IMR-90 (cell line): ENCODE results near the gene KCNQ2. TPM values are rescaled to one million over a fixed set of nuclear protein-coding genes. Genes with fewer than 3 reads are reported as not detected.

Experiments used
- ATAC-seq: fragments of 200-7000 bp; cut with Tn5 transposase; 2 replicates; pipeline ENCODE4 v1.9.1; 2020; ENCODE audit warnings: low read depth, mild to moderate bottlenecking, moderate library complexity
- BruUV-seq: library from RNA; stranded (reverse); fragments of 400-500 nt; replicated peaks from 2 replicates; lab custom pipeline; 2021; lab: Mats Ljungman, UMichigan
- CTCF ChIA-PET: fragments of 300-600 bp; formaldehyde crosslinking; extraction: SDS; loops from one replicate; lab custom pipeline; 2021; ENCODE audit warnings: antibody characterized with exemption; lab: Yijun Ruan, JAX
- POLR2A ChIA-PET: fragments of 300-600 bp; sonication (Branson Sonifier 250); formaldehyde crosslinking; loops from one replicate; lab custom pipeline; 2022; ENCODE audit warnings: antibody characterized with exemption; ENCODE audit not compliant: unreplicated experiment; lab: Charles Lee
- DNase-seq: peaks from one replicate; pipeline ENCODE4 v3.0.0; 2013
- H2AFZ ChIP-seq: replicated peaks from 2 replicates; pipeline ENCODE3; 2013; ENCODE audit warnings: low read length, mild to moderate bottlenecking; ENCODE audit not compliant: poor library complexity
- H2AK5ac ChIP-seq: 2 replicates; pipeline ENCODE4 v1.6.1; 2013; ENCODE audit warnings: low read depth, low read length, inconsistent platforms
- H2AK9ac ChIP-seq: replicated peaks from 2 replicates; pipeline ENCODE3; 2013; ENCODE audit warnings: mild to moderate bottlenecking, low read depth, low read length, moderate library complexity; ENCODE audit not compliant: poor library complexity
- H2BK120ac ChIP-seq: 2 replicates; pipeline ENCODE4 v1.6.1; 2013; ENCODE audit warnings: low read depth, low read length, inconsistent platforms
- H2BK15ac ChIP-seq: 3 replicates; pipeline ENCODE4 v1.6.1; 2013; ENCODE audit warnings: low read depth, low read length, inconsistent platforms
- H2BK20ac ChIP-seq: 2 replicates; pipeline ENCODE4 v1.6.1; 2013; ENCODE audit warnings: low read depth, mild to moderate bottlenecking, inconsistent platforms, low read length, moderate library complexity
- H2BK5ac ChIP-seq: 2 replicates; pipeline ENCODE4 v1.6.1; 2013; ENCODE audit warnings: mild to moderate bottlenecking, low read depth, low read length, inconsistent platforms; ENCODE audit not compliant: poor library complexity, severe bottlenecking
- H3K14ac ChIP-seq: replicated peaks from 2 replicates; pipeline ENCODE4 v1.6.1; 2013; ENCODE audit warnings: low read depth, low read length, inconsistent platforms
- H3K18ac ChIP-seq: 2 replicates; pipeline ENCODE4 v1.6.1; 2013; ENCODE audit warnings: low read depth, low read length, control low read depth
- H3K23ac ChIP-seq: 2 replicates; pipeline ENCODE4 v1.6.1; 2013; ENCODE audit warnings: low read depth, low read length, inconsistent platforms
- H3K27ac ChIP-seq: 2 replicates; pipeline ENCODE4 v1.5.1; 2013; ENCODE audit warnings: mild to moderate bottlenecking, control low read depth, low read length; ENCODE audit not compliant: insufficient read depth
- H3K27me3 ChIP-seq: 2 replicates; pipeline ENCODE4 v1.6.1; 2013; ENCODE audit warnings: low read length; ENCODE audit not compliant: control insufficient read depth, insufficient read depth
- H3K36me3 ChIP-seq: 2 replicates; pipeline ENCODE4 v1.6.1; 2013; ENCODE audit warnings: low read length, mixed read lengths; ENCODE audit not compliant: control insufficient read depth, insufficient read depth
- H3K4ac ChIP-seq: 2 replicates; pipeline ENCODE4 v1.6.1; 2013; ENCODE audit warnings: low read depth, low read length, inconsistent platforms
- H3K4me1 ChIP-seq: 2 replicates; pipeline ENCODE4 v1.6.1; 2013; ENCODE audit warnings: low read length, mixed read lengths; ENCODE audit not compliant: control insufficient read depth, insufficient read depth
- H3K4me2 ChIP-seq: 2 replicates; pipeline ENCODE4 v1.6.1; 2013; ENCODE audit warnings: low read depth, mild to moderate bottlenecking, control low read depth, low read length, moderate library complexity
- H3K4me3 ChIP-seq: 2 replicates; pipeline ENCODE4 v1.5.1; 2013; ENCODE audit warnings: low read depth, mild to moderate bottlenecking, control low read depth, low read length, moderate library complexity; ENCODE audit not compliant: insufficient read depth
- H3K56ac ChIP-seq: 2 replicates; pipeline ENCODE4 v1.6.1; 2013; ENCODE audit warnings: low read length, inconsistent platforms; ENCODE audit not compliant: insufficient read depth; ENCODE audit errors: extremely low read depth
- H3K79me1 ChIP-seq, 2 experiments: 2 replicates each; pipeline ENCODE4 v1.6.1; 2013; ENCODE audit warnings: low read length in 2 of 2, inconsistent platforms in 1 of 2, low read depth in 1 of 2
- H3K9ac ChIP-seq: 2 replicates; pipeline ENCODE4 v1.6.1; 2013; ENCODE audit warnings: low read depth, low read length, control low read depth
- H3K9me1 ChIP-seq: 2 replicates; pipeline ENCODE4 v1.6.1; 2013; ENCODE audit warnings: low read length, inconsistent platforms; ENCODE audit not compliant: insufficient read depth
- H3K9me3 ChIP-seq: 2 replicates; pipeline ENCODE4 v1.6.1; 2013; ENCODE audit warnings: low read length; ENCODE audit not compliant: control insufficient read depth, insufficient read depth
- H4K20me1 ChIP-seq: 2 replicates; pipeline ENCODE4 v1.6.1; 2013; ENCODE audit warnings: low read length, inconsistent platforms; ENCODE audit not compliant: insufficient read depth
- H4K5ac ChIP-seq: 2 replicates; pipeline ENCODE4 v1.6.1; 2013; ENCODE audit warnings: mild to moderate bottlenecking, low read depth, low read length, control low read depth
- H4K8ac ChIP-seq, 2 experiments: 2 replicates each; pipeline ENCODE4 v1.6.1; 2013; ENCODE audit warnings: low read depth in 2 of 2, low read length in 2 of 2, control low read depth in 1 of 2, inconsistent platforms in 1 of 2
- H4K91ac ChIP-seq: 2 replicates; pipeline ENCODE4 v1.6.1; 2013; ENCODE audit warnings: low read depth, low read length, inconsistent platforms; ENCODE audit not compliant: insufficient read depth
- BHLHE40 ChIP-seq: fragments of 150-350 bp; IDR thresholded peaks from 2 replicates; pipeline ENCODE4 v1.6.1; 2016; ENCODE audit warnings: mild to moderate bottlenecking, low read depth, low read length
- CEBPB ChIP-seq: IDR thresholded peaks from 2 replicates; pipeline ENCODE4 v1.6.1; 2012; ENCODE audit warnings: low read depth, low read length, improper control_type of control experiment
- CHD1 ChIP-seq: IDR thresholded peaks from 2 replicates; pipeline ENCODE4 v1.6.1; 2012; ENCODE audit warnings: low read depth, low read length, improper control_type of control experiment
- FOS ChIP-seq: fragments of 150-350 bp; IDR thresholded peaks from 2 replicates; pipeline ENCODE4 v1.6.1; 2016; ENCODE audit warnings: low read depth, low read length
- MAFK ChIP-seq: IDR thresholded peaks from 2 replicates; pipeline ENCODE4 v1.6.1; 2012; ENCODE audit warnings: low read depth, low read length, improper control_type of control experiment
- MAZ ChIP-seq: IDR thresholded peaks from 2 replicates; pipeline ENCODE4 v1.6.1; 2012; ENCODE audit warnings: low read depth, mild to moderate bottlenecking, low read length, improper control_type of control experiment, moderate library complexity, borderline replicate concordance
- NFE2L2 ChIP-seq: fragments of 150-350 bp; IDR thresholded peaks from 2 replicates; pipeline ENCODE4 v1.6.1; 2016; ENCODE audit warnings: low read depth, mild to moderate bottlenecking, low read length
- POLR2A ChIP-seq: IDR thresholded peaks from 2 replicates; pipeline ENCODE4 v1.6.1; 2012; ENCODE audit warnings: mild to moderate bottlenecking, low read depth, low read length
- RAD21 ChIP-seq: IDR thresholded peaks from 2 replicates; pipeline ENCODE4 v1.6.1; 2012; ENCODE audit warnings: low read length, improper control_type of control experiment
- RCOR1 ChIP-seq: IDR thresholded peaks from 2 replicates; pipeline ENCODE4 v1.6.1; 2012; ENCODE audit warnings: mild to moderate bottlenecking, low read length, improper control_type of control experiment; ENCODE audit not compliant: insufficient replicate concordance
- RFX5 ChIP-seq: IDR thresholded peaks from 2 replicates; pipeline ENCODE4 v1.8.0; 2012; ENCODE audit warnings: low read depth, mild to moderate bottlenecking, low read length, moderate library complexity
- SMC3 ChIP-seq: fragments of 150-350 bp; IDR thresholded peaks from 2 replicates; pipeline ENCODE4 v1.6.1; 2016; ENCODE audit warnings: low read depth, mild to moderate bottlenecking, antibody characterized with exemption, low read length, moderate library complexity
- WGBS, 2 experiments: methylation state at CpG; one replicate each; pipeline versions ENCODE4 v1.1.5 to v1.1.7; 2013; ENCODE audit warnings: missing lambda C conversion rate in 2 of 2; ENCODE audit not compliant: insufficient read length in 1 of 2; ENCODE audit errors: extremely low coverage in 2 of 2; 5-methylcytosine and 5-hydroxymethylcytosine counted together
- dilution Hi-C: fragments of 300-500 bp; cut with HindIII; formaldehyde crosslinking; loops from one replicate; pipeline ENCODE4 v1.14.3; 2018; ENCODE audit warnings: low sequenced_read_pairs; ENCODE audit not compliant: unreplicated experiment
- in situ Hi-C: fragments of 300-500 bp; cut with MboI; formaldehyde crosslinking; loops from 3 replicates; pipeline ENCODE4 v1.14.3; 2019; ENCODE audit warnings: low sequenced_read_pairs, inconsistent platforms, mixed read lengths
- intact Hi-C: fragments of 100-400 bp; cut with micrococcal nuclease; formaldehyde crosslinking; loops from 2 replicates; pipeline ENCODE4 v1.10.0; 2022
- polyA plus RNA-seq, 3 experiments: library from polyadenylated mRNA; depleted of rRNA; stranded (reverse); fragments of >200 nt; gene quantifications; 2 replicates each; pipeline ENCODE4 v1.2.3, GENCODE V29; 2012; ENCODE audit warnings: low replicate concordance in 1 of 3
- total RNA-seq: library from RNA; depleted of rRNA; stranded (reverse); fragments of >200 nt; gene quantifications from 2 replicates; pipeline ENCODE4 v1.2.3, GENCODE V29; 2012
- TF ChIP-seq, protein P1 (sequence below): fragments of 150-350 bp; IDR thresholded peaks from 2 replicates; pipeline ENCODE4 v1.6.1; 2017; ENCODE audit warnings: mild to moderate bottlenecking, antibody characterized with exemption, low read length, low read depth
- TF ChIP-seq, protein P2 (sequence below): conservative IDR thresholded peaks from 2 replicates; pipeline ENCODE4 v1.5.1; 2012; ENCODE audit warnings: mild to moderate bottlenecking, low read depth, low read length, improper control_type of control experiment
- TF ChIP-seq, protein P3 (sequence below): fragments of 150-350 bp; IDR thresholded peaks from 2 replicates; pipeline ENCODE4 v1.6.1; 2016; ENCODE audit warnings: low read depth, mild to moderate bottlenecking, low read length, moderate library complexity, borderline replicate concordance

Gene KCNQ2
- total and polyA plus RNA-seq, 2 of the 4 experiments (the other 2 are of a cell fraction) = 0.02 TPM; not detected in 1

DNA sequence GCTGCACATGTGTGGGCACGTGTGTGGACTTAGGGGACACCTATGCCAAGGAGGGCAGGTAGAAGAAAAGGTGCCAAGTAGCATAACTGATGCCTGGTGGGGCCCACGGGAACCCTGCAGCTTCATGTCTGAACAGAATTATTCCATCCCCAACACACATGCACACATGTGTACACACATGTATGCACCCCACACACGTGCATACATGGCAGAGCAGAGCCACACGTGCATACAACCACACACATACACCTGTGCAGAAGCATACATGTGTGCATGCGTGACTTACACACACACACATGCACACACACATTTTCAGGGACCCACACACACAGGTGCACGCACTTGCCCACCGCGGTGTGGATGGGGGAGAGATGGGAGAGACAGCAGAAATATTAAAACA is 59.6 kb downstream of the KCNQ2 start:
- Histone ChIP-seq H3K14ac (no peak overlapping the region), H2AFZ (no peak overlapping the region), H3K18ac (no peak overlapping the region), H4K20me1 (no peaks in the 10 kb centered on the region), H4K5ac (no peak overlapping the region), H3K36me3 (no peaks in the 10 kb centered on the region), H2BK120ac (no peak overlapping the region), H2BK15ac (no peak overlapping the region), H2AK5ac (no peak overlapping the region), H4K91ac (no peak overlapping the region), H3K4me3 (no peak overlapping the region), H3K56ac (no peak overlapping the region), H2BK20ac (no peak overlapping the region), H3K27me3 (peaks cover 46% of the 10 kb centered on the region), H4K8ac (no peak overlapping the region), H3K27ac (no peak overlapping the region), H2AK9ac (no peak overlapping the region), H3K9me3 (no peaks in the 10 kb centered on the region), H3K79me1 (no peaks in the 10 kb centered on the region), H2BK5ac (no peak overlapping the region), H3K4me2 (no peak overlapping the region), H3K23ac (no peak overlapping the region), H3K9me1 (no peaks in the 10 kb centered on the region), H3K9ac (no peak overlapping the region), H3K4me1 (no peaks in the 10 kb centered on the region), H3K4ac (no peak overlapping the region)
- in situ Hi-C loops (no loop called here), dilution Hi-C loops (no loop called here), intact Hi-C loops (no loop called here)
- POLR2A ChIA-PET = no interaction called here
- BruUV-seq = no TSS peak
- TF ChIP-seq SMC3 = no peak
- TF ChIP-seq RFX5 = no peak
- TF ChIP-seq CEBPB = no peak
- TF ChIP-seq, protein P1, sequence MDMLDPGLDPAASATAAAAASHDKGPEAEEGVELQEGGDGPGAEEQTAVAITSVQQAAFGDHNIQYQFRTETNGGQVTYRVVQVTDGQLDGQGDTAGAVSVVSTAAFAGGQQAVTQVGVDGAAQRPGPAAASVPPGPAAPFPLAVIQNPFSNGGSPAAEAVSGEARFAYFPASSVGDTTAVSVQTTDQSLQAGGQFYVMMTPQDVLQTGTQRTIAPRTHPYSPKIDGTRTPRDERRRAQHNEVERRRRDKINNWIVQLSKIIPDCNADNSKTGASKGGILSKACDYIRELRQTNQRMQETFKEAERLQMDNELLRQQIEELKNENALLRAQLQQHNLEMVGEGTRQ = no peak
- TF ChIP-seq, protein P2, sequence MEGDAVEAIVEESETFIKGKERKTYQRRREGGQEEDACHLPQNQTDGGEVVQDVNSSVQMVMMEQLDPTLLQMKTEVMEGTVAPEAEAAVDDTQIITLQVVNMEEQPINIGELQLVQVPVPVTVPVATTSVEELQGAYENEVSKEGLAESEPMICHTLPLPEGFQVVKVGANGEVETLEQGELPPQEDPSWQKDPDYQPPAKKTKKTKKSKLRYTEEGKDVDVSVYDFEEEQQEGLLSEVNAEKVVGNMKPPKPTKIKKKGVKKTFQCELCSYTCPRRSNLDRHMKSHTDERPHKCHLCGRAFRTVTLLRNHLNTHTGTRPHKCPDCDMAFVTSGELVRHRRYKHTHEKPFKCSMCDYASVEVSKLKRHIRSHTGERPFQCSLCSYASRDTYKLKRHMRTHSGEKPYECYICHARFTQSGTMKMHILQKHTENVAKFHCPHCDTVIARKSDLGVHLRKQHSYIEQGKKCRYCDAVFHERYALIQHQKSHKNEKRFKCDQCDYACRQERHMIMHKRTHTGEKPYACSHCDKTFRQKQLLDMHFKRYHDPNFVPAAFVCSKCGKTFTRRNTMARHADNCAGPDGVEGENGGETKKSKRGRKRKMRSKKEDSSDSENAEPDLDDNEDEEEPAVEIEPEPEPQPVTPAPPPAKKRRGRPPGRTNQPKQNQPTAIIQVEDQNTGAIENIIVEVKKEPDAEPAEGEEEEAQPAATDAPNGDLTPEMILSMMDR = no peak
- TF ChIP-seq CHD1 = no peak
- no peak for TF ChIP-seq MAFK
- TF ChIP-seq MAZ = no peak
- TF ChIP-seq, protein P3, sequence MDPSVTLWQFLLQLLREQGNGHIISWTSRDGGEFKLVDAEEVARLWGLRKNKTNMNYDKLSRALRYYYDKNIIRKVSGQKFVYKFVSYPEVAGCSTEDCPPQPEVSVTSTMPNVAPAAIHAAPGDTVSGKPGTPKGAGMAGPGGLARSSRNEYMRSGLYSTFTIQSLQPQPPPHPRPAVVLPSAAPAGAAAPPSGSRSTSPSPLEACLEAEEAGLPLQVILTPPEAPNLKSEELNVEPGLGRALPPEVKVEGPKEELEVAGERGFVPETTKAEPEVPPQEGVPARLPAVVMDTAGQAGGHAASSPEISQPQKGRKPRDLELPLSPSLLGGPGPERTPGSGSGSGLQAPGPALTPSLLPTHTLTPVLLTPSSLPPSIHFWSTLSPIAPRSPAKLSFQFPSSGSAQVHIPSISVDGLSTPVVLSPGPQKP = no peak
- no peak for TF ChIP-seq POLR2A
- no peak for TF ChIP-seq BHLHE40
- no peak for TF ChIP-seq RAD21
- TF ChIP-seq NFE2L2 = no peak
- TF ChIP-seq RCOR1 = no peak
- no peak for TF ChIP-seq FOS
- ATAC-seq (no peak), DNase-seq (no peak)
- 18% methylated on average over 2 of the region's 8 CpGs; no CpG with 5 or more reads in 1 of the 2 experiments for WGBS, 2 experiments
- CTCF ChIA-PET = no interaction called here
